GM21367 (cell line): ENCODE results near the gene SPX.

Experiments
- ATAC-seq: cut with Tn5 transposase; IDR thresholded peaks from one replicate; pipeline ENCODE4 v1.9.1; 2021; ENCODE audit not compliant: unreplicated experiment

The SPX gene, protein sequence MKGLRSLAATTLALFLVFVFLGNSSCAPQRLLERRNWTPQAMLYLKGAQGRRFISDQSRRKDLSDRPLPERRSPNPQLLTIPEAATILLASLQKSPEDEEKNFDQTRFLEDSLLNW

DNA sequence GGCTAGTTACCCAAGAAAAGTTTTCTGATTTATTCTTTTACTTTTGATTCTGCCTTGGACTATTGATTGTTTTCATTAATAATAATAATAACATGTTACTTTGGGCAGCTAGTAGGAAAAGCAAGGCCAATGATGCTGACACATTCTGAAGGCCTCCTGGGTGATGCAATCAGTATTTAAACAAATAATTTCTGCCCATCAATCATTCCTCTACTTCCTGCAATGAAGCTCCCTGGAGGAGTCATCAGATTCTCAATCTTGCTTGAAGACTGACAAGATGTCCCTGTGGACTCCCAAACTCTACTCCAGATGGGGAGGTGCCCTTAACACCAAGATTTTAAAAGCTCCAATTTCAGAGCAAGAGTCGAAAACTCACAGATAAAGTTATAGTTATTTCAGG is at the start of gene SPX:
SPX (plus strand) TSS at position 244 of the 400 bp plus-strand sequence. CDS start 177 bp downstream, outside the sequence.
- ATAC-seq = no peak

DNA sequence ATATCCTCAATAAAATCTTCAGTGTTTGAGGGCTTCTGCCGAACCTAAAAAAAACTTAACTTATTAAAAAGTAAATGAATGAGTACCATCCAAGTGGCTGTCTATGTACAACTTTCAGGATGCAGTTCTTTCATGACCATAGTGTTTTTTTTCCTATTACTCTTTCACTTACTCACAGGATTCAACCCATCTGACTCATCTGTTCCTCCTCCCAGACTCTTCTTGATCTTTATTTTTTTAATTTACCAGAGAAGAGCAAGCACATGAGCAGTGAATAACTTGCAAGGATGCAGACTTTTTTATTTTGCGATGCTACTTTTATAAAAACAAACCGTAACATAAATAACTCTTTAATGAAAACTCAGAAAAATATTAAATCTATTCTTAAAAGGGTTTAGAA is 49.1 kb upstream of the SPX start:
- no peak for ATAC-seq

DNA sequence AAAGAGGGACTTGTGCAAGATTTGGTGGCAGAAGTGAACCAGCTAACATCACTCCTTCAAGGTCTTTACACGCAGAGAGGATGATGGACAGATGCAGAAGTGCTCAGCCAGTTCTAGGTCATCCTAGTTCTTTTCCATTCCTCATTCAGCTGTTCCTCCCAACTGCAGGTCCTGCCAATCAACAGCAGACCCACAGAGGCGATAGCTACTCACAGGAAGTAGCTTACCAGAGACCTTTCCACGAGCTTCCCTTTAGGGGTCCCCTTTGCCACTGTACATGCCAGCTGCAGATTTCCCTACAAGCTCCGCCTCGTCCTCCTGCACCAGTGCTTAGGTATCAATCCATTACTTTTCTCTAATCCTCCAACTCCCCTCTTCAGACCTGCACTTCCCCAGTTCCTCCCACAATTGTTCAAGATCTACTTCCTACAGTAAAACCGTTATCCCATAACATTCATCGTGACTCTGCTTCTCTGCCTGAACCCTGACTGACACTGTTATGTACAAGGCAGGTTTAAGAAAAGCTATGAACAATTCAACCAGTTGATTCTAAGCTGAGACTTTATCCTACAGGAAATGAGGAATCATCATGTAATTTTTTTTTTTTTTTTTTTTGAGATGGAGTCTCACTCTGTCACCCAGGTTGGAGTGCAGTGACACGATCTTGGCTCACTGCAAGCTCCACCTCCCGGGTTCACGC is 47.2 kb upstream of the SPX start:
- no peak for ATAC-seq

DNA sequence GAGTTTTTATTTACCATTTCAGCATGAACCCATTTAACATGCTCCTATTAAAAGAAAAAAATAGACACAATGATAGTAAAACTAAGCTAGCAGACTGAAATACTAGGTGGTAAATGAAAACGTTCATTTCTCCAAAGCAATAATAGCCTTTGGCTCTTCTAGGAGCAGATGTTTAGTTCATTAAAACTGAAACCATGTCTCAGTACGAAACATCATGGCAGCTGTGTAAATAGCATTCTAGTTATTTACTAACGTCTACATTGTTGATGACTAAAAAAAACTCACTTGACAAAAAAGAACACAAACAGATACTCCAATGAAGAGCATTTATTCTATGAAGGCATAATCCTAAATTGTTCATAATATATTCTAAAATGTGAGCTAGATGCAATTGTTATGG is 42.6 kb upstream of the SPX start:
- ATAC-seq = no peak

DNA sequence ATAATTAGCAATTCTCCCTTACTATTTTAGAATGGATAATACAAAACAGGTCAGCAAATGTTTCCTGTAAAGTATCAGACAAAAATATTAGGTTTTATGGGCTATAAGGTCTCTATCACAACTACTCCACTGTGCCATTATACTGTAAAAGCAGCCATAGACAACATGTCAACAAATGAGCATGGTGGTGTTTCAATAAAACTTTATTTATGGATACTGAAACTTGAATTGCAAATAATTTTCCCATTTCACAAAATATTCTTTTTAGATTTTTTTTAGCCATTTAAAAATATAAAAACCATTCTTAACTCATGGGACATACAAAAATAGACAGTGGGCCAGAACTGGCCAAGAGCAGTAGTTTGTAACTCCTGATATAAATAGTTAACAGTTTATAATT is 40.1 kb upstream of the SPX start:
- ATAC-seq = no peak

DNA sequence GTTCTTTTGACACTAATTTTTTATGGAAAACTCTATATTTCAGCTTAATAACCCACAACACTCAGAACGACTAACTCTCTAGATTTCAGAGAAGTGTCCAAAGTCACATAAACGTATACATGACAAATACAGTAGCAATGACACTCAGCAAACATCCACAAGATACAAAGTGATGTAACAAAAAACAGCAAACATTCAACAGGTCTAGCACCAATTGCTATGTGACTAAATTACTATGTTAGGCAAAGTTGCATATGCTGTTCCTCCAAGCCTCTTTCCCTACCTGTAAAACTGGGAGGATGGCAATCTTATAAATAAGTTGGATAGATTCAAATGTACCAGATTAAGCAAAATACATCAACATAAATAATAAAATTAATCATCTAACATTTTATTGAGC is 26.3 kb upstream of the SPX start:
- no peak for ATAC-seq

DNA sequence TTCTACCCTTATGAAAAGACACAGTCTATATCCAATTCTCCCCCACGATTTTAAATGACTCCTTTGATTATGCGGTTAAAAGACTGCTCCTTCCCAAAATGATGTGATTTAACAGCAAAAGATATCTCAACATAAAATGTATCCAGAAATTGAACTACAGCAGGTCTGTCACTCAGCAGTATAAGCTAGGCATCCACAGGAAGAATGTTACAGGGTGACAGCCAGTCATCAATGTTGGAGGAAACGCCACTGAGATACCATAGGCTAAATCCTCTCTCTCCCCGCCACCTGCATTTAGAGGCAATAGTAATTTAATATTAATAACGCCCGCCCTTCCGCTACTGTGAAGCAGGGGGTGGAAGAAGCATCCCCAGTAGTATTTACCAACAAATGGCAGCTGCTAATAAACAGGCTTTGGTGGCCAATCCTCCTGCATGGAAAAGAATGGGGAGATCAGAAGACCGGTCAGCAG is 25.3 kb upstream of the SPX start:
- peak; percentile 2 for ATAC-seq

DNA sequence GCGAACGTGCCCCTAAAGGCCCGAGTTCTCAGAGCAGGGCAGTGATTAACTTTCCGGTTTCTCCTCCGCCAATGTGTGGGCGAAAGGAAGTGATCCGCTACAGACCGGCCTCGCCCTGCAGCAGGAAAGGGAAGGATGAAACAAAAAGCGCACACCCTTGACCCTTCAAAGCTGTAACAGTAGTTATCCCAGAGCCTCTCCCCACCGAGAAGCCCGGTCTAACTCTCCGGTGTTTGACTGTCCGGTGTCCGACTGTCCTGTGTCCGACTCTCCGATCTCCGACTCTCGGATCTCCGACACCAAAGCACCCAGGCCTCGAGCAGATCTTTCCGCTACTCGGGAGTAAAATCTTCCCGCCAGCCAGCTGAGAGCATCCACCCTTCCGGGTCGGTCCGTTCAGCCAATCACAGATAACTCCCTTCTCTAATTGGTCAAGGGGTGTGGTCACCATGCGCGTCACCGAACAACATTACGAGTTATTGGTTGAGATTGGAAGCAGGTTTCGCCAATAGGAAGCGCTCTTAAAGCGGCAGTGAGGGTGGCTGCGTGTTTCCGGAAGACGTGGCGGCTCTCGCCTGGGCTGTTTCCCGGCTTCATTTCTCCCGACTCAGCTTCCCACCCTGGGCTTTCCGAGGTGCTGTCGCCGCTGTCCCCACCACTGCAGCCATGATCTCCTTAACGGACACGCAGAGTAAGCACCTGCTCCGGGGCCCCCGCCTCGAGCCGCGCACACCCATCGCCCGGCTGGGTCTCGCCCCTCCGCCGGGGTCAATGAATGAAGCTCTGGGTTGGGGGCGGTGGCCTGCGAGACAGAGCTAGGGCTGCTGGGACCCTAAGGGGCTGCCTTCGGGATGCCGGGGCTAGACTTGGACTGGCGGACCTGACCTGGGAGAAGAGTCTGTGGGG is 24.6 kb upstream of the SPX start, which contains the start of the genes GOLT1B and RECQL:
GOLT1B (plus strand) TSS at position 532 of the 906 bp plus-strand sequence; CDS start at position 667, 135 bp downstream.
RECQL (minus strand) TSS at position 378 of the 906 bp plus-strand sequence. CDS start 2,065 bp downstream, outside the sequence.
- peak; percentile 98 for ATAC-seq

DNA sequence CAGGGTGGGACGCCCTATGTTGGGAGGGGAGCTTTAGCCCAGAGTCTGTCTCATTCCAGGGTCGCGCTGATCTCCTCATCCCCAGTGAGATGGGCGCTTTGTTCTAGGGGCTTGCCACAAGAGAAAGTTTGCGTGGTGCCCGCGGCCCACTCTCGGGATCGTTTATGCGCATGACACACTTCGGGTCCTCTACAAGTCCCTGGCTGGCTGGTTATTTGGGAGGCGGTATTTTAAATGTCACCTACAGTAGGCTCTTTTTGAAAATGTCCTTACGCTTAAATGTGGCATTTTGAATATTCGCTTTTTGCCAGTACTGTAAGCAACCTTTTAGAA is 24.0 kb upstream of the SPX start:
- ATAC-seq = peak; percentile 0

DNA sequence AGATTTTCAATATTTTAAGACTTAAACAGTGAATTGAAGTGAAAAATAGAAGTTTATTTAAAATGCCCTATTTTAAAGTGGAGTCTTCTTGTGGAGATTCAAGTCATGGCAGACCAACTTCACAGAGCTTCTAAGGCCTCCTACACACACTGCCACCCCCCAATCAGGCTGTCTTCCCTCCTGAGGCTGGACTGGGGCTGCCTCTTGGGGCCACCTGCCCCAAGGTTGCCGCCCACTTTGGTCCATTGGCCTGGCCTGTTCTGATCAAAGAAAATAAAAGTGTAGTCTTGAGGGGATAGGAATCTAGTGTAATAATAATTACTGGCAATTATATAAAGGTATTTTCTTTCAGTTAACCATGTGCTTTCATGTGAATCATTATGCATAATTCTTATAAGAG is 23.2 kb upstream of the SPX start:
- no peak for ATAC-seq

DNA sequence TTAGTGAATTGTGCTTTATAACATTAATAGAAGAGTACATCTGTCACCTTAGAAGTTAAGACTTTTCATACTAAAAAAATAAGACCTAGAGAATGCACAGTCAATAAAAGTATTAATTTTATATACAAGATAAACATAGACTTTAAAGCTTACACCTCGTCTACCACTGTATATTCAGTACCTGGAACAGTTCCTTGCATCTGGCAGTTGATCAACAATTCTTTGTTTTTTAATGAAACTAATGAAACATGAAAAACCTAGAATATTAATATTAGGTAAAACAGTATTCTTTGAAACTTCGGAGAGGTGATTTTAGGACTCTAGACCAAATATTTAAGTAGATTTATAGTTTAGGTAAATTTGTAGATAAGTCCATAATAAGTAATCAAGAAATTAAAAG is 20.2 kb upstream of the SPX start:
- ATAC-seq = no peak

DNA sequence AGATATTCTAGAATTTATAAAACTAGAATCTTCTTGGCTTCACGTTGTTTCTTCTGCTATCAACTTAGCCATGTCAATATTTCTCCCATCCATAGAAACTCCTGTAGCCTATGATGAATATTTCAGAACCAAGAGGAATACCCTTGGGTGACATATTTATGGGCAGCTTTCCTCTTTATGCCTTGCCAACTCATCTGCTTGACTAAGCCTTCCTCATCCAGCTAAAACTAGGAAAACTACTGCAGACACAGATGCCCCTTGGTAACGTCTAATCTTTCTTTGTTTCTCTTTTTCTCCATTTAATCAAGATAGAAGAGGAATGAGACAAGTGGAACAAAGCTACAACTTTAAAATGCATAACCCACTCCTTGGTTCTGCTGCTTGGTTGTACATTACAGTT is 18.2 kb upstream of the SPX start:
- ATAC-seq = no peak

DNA sequence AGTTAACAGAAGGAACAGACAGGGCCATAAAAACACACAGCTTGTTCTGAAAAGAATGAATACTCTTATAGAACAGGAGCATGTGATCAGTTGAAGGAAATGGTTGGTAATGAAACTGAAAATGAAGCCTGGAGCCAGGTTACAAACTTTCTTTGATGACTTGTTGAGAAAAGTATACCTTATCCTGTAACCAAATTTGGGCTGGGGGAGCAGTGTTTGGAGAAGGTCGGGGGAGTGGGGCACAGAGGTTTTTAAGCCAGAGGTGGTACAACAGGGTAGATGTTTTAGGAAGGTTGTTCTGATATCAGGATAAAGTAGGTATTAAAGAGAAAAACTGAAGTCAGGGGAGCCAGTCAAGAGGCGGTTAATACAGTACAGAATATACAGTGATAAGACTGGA is 16.3 kb upstream of the SPX start:
- peak; percentile 91 for ATAC-seq

DNA sequence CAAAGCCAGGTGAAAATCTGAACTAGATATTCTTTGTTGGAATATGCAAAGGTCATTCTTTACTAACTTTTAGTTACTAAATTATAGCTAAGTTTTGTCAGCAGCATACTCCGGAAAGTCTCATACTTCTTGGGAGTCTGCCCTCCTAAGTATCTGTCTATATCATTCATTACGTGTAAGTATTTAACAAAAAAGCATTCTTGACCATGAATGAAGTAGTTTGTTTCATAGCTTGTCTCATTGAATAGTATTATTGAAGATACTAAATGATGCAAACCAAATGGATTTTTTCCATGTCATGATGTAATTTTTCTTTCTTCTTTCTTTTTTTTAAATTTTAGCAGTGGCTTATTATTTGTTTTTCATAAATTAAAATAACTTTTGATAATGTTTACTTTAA is 9.8 kb upstream of the SPX start:
- no peak for ATAC-seq

DNA sequence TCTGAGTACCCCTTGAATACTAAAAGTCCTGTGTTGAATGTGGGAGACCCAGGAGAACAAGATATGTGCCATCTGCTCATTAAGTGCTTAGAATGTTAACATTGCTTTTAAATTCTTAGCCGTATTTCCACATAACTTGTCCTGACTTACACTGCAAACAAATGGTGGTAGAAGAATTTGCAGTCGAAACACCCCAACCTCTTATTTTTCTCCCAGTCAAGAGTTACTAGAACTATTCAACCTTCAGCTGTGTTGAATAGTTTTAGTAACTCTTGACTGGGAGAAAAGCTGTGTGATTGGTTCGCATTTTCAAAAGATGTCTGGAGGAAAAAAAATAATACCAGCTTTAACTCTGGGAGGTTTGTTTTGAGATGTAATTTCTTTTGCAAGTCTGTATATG is 7.6 kb upstream of the SPX start:
- ATAC-seq = no peak

DNA sequence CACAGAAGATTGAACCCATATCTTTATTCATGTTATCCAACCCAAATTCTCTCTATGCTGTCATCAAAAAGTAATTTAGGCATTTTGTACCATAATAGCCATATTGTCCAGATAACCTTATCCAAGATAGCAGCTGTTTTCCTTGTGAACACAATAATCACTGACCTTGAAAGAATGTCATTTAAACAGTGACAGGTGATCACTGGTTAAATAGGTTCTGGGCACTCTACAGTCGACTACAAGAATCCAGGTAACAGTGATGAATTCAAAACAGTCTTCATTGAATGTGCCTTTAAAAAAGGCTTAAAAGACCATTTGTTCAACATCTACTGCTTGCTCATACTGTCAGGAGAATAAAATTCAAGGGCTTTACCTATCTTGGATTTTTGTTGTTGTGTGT is 4.6 kb upstream of the SPX start:
- ATAC-seq = no peak

DNA sequence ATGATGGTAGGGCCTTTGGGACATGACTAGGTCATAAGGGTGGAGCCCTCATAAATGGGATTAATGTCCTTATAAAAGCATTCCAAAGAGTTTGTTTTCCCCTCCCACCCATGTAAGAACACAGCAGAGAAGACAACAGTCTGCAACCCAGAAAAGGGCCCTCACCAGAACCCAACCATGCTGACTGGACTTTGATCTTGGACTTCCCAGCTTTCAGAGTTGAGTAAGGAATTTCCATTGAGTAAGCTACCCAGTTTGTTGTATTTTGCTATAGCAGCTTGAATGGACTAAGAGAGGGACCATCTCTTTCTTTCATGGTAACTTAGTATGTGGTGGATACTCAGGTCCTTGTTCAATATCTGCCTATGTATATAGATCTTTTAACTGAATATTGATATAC is 2.9 kb upstream of the SPX start:
- no peak for ATAC-seq

DNA sequence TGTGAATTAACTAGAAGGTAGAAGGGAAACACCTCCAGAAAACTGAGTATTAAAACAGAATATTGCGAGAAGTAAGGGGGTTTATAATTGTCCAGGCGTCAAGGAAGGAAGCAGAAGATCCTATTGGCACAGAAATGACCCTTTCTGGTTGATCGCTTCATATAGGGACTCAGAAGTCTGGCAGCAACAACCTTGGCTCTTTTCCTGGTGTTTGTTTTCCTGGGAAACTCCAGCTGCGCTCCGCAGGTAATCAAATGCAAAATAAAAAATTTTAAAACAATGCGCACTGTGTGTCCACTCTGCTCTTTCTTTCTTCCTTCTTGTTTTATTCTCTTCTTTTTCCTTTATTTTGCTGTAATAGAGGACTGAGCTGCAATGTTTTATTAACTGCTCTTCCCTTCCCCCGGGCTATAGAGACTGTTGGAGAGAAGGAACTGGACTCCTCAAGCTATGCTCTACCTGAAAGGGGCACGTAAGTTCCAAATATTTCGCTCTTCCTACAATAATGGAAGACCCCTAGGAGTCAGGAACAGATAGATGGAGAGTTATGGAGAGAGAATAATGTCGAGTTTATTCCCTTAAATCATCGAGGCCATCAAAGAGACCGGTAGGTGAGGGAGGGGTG is 737 bp downstream of the SPX start:
- ATAC-seq = no peak

DNA sequence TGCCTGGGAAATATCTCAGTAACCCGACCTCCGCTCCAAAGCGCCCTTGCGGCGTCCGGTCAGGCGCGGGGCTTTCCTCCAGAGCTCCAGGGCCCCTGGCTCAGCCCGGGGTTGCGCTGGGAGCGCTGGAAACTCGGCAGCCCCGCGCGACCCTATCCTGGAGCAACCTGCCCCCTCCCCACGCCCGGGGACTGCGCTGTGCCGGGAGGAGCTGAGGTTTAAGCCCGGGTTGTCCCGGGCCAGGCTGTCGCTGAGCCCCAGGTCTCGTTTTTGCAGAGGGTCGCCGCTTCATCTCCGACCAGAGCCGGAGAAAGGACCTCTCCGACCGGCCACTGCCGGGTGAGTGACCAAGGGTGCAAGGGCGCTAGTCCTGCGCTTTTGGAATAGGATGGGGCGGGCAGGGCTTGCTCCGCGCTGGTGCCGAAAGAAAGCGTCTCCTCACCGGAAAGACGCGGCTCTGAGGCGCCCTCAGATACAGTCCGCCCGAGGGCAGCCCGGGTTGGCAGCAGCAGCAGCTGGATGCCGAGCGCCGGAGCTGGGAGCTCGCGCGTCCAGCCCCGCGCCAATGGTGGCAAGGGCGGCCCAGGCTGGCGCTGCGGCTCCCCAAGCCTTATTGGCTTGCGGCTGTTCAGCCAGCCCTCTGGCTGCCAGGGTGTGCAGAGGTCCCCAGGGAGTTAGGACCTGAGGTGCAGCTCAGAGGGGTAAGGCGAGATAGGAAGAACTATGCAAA is 1.5 kb downstream of the SPX start:
- peak; percentile 97 for ATAC-seq

DNA sequence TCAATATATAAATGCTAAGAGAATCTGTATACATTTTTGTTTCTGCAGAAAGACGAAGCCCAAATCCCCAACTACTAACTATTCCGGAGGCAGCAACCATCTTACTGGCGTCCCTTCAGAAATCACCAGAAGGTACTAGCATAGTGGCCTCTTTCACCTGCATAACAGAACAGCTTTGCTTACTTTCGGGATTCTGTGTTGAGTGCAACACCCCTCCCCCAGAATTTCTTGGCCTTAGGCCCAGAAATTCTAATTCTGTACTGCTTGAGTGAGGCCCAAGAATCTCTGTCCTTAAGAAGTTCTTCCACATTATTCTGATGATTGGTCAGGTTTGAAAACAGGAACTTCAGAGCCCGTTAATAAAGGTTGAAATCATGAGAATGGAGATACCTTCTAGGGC is 2.9 kb downstream of the SPX start:
- ATAC-seq = no peak

DNA sequence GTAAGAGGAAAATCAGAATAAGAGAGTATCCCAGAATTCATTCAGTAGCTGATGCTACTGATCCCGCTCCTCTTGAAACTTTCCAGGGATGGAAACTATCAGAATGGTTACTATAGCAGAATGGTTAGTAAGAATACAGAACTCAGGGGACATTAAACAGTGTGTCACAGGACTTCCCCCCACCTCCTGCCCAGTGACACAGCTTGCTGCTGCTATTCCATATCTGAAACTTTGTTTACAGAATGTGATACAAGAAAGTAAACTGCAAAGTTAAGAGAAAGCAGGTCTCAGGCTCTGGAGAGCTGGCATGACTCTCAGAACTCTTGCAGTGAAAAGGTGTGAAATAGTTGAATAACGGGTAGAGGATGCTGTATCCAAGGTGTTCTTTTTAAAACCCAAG is 3.4 kb downstream of the SPX start:
- no peak for ATAC-seq
